Measurements from ENCODE around the gene SPSB2.
"Not testable (repeated sequence)": the region's sequence is repeated elsewhere in the genome, so short reads cannot be mapped to it uniquely, and the experiment has no call there.

GRCh38 chr12:6888794-6889193, 15.7 kb upstream of the SPSB2 start:
- TF ChIP-seq EZH2 (IDR thresholded peaks at IDR 0.05; ENCODE audit: low read depth, unreplicated experiment); REST (IDR thresholded peaks at IDR 0.05; ENCODE audit: unreplicated experiment); POLR2AphosphoS5 (IDR thresholded peaks at IDR 0.05; ENCODE audit: low read depth); CTCF (conservative IDR thresholded peaks at IDR 0.05; ENCODE audit: low read depth in 2 of 2); EZH2phosphoT487 (IDR thresholded peaks at IDR 0.05; ENCODE audit: unreplicated experiment); CREB1 (CRISPR knock-in tag; IDR thresholded peaks at IDR 0.05; ENCODE audit: low read depth); JUNB (IDR thresholded peaks at IDR 0.05; ENCODE audit: unreplicated experiment); ETS1 (IDR thresholded peaks at IDR 0.05); ZNF331 (CRISPR knock-in tag; IDR thresholded peaks at IDR 0.05; ENCODE audit: low read depth): not testable (repeated sequence)

Data from GM23338 (cell line).